GM23338 (cell line): ENCODE data around the gene MARCKS.

Experiments used
- CREB1 ChIP-seq: fragments of 250-450 bp; sonication (Bioruptor Pico); IDR thresholded peaks from 2 replicates; pipeline ENCODE4 v1.5.0; 2020; ENCODE audit warnings: low read depth, mild to moderate bottlenecking, moderate library complexity
- EZH2 ChIP-seq: fragments of 200-600 bp; sonication (generic); IDR thresholded peaks from one replicate; pipeline ENCODE4 v1.8.0; 2017; ENCODE audit warnings: antibody characterized with exemption, mild to moderate bottlenecking, low read depth; ENCODE audit not compliant: unreplicated experiment
- EZH2phosphoT487 ChIP-seq: fragments of 200-600 bp; sonication (generic); IDR thresholded peaks from one replicate; pipeline ENCODE4 v1.8.1; 2018; ENCODE audit warnings: antibody characterized with exemption; ENCODE audit not compliant: unreplicated experiment
- JUNB ChIP-seq: IDR thresholded peaks from one replicate; pipeline ENCODE4 v1.6.1; 2016; ENCODE audit warnings: antibody characterized with exemption; ENCODE audit not compliant: unreplicated experiment
- NANOG ChIP-seq: IDR thresholded peaks from 2 replicates; pipeline ENCODE4 v1.6.1; 2016; ENCODE audit warnings: antibody characterized with exemption, borderline replicate concordance
- POLR2AphosphoS5 ChIP-seq: IDR thresholded peaks from 2 replicates; pipeline ENCODE4 v1.6.1; 2016; ENCODE audit warnings: antibody characterized with exemption, low read depth
- STAT1 ChIP-seq: IDR thresholded peaks from one replicate; pipeline ENCODE4 v1.6.1; 2016; ENCODE audit warnings: antibody characterized with exemption; ENCODE audit not compliant: unreplicated experiment
- ZNF114 ChIP-seq: fragments of 250-450 bp; sonication (Bioruptor Pico); IDR thresholded peaks from 2 replicates; pipeline ENCODE4 v1.5.0; 2020; ENCODE audit warnings: mild to moderate bottlenecking, moderate library complexity
- ZNF331 ChIP-seq: fragments of 250-450 bp; sonication (Bioruptor Pico); IDR thresholded peaks from 2 replicates; pipeline ENCODE4 v1.5.0; 2020; ENCODE audit warnings: low read depth, mild to moderate bottlenecking, moderate library complexity
- TF ChIP-seq, protein P1 (sequence below), 2 experiments: fragments of 200-600 bp in 1 of 2; sonication (generic) in 1 of 2; conservative IDR thresholded peaks; 2 replicates each; pipeline versions ENCODE4 v1.5.1 to v1.6.1; 2016 to 2017; ENCODE audit warnings: antibody characterized with exemption in 2 of 2, low read depth in 2 of 2, mild to moderate bottlenecking in 2 of 2, moderate library complexity in 1 of 2
- TF ChIP-seq, protein P2 (sequence below): IDR thresholded peaks from one replicate; pipeline ENCODE4 v1.6.1; 2018; ENCODE audit warnings: antibody characterized with exemption; ENCODE audit not compliant: unreplicated experiment
- TF ChIP-seq, protein P3 (sequence below): IDR thresholded peaks from 2 replicates; pipeline ENCODE4 v1.6.1; 2016; ENCODE audit warnings: antibody characterized with exemption
- TF ChIP-seq, protein P4 (sequence below): fragments of 250-450 bp; sonication (Bioruptor Pico); IDR thresholded peaks from 2 replicates; pipeline ENCODE4 v1.5.0; 2020; ENCODE audit warnings: mild to moderate bottlenecking, moderate library complexity

- TF ChIP-seq, protein P1, sequence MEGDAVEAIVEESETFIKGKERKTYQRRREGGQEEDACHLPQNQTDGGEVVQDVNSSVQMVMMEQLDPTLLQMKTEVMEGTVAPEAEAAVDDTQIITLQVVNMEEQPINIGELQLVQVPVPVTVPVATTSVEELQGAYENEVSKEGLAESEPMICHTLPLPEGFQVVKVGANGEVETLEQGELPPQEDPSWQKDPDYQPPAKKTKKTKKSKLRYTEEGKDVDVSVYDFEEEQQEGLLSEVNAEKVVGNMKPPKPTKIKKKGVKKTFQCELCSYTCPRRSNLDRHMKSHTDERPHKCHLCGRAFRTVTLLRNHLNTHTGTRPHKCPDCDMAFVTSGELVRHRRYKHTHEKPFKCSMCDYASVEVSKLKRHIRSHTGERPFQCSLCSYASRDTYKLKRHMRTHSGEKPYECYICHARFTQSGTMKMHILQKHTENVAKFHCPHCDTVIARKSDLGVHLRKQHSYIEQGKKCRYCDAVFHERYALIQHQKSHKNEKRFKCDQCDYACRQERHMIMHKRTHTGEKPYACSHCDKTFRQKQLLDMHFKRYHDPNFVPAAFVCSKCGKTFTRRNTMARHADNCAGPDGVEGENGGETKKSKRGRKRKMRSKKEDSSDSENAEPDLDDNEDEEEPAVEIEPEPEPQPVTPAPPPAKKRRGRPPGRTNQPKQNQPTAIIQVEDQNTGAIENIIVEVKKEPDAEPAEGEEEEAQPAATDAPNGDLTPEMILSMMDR (conservative IDR thresholded peaks at IDR 0.05; ENCODE audit: low read depth in 2 of 2): no peak
- TF ChIP-seq POLR2AphosphoS5: no peak
- no peak for TF ChIP-seq EZH2
- TF ChIP-seq, protein P2, sequence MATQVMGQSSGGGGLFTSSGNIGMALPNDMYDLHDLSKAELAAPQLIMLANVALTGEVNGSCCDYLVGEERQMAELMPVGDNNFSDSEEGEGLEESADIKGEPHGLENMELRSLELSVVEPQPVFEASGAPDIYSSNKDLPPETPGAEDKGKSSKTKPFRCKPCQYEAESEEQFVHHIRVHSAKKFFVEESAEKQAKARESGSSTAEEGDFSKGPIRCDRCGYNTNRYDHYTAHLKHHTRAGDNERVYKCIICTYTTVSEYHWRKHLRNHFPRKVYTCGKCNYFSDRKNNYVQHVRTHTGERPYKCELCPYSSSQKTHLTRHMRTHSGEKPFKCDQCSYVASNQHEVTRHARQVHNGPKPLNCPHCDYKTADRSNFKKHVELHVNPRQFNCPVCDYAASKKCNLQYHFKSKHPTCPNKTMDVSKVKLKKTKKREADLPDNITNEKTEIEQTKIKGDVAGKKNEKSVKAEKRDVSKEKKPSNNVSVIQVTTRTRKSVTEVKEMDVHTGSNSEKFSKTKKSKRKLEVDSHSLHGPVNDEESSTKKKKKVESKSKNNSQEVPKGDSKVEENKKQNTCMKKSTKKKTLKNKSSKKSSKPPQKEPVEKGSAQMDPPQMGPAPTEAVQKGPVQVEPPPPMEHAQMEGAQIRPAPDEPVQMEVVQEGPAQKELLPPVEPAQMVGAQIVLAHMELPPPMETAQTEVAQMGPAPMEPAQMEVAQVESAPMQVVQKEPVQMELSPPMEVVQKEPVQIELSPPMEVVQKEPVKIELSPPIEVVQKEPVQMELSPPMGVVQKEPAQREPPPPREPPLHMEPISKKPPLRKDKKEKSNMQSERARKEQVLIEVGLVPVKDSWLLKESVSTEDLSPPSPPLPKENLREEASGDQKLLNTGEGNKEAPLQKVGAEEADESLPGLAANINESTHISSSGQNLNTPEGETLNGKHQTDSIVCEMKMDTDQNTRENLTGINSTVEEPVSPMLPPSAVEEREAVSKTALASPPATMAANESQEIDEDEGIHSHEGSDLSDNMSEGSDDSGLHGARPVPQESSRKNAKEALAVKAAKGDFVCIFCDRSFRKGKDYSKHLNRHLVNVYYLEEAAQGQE: no peak
- TF ChIP-seq NANOG: no peak
- TF ChIP-seq, protein P3, sequence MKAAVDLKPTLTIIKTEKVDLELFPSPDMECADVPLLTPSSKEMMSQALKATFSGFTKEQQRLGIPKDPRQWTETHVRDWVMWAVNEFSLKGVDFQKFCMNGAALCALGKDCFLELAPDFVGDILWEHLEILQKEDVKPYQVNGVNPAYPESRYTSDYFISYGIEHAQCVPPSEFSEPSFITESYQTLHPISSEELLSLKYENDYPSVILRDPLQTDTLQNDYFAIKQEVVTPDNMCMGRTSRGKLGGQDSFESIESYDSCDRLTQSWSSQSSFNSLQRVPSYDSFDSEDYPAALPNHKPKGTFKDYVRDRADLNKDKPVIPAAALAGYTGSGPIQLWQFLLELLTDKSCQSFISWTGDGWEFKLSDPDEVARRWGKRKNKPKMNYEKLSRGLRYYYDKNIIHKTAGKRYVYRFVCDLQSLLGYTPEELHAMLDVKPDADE: no peak
- no peak for TF ChIP-seq EZH2phosphoT487
- no peak for TF ChIP-seq JUNB
- no peak for TF ChIP-seq STAT1
- TF ChIP-seq CREB1 (CRISPR knock-in tag): no peak
- TF ChIP-seq ZNF114 (CRISPR knock-in tag): no peak
- no peak for TF ChIP-seq ZNF331 (CRISPR knock-in tag)
- TF ChIP-seq, protein P4, sequence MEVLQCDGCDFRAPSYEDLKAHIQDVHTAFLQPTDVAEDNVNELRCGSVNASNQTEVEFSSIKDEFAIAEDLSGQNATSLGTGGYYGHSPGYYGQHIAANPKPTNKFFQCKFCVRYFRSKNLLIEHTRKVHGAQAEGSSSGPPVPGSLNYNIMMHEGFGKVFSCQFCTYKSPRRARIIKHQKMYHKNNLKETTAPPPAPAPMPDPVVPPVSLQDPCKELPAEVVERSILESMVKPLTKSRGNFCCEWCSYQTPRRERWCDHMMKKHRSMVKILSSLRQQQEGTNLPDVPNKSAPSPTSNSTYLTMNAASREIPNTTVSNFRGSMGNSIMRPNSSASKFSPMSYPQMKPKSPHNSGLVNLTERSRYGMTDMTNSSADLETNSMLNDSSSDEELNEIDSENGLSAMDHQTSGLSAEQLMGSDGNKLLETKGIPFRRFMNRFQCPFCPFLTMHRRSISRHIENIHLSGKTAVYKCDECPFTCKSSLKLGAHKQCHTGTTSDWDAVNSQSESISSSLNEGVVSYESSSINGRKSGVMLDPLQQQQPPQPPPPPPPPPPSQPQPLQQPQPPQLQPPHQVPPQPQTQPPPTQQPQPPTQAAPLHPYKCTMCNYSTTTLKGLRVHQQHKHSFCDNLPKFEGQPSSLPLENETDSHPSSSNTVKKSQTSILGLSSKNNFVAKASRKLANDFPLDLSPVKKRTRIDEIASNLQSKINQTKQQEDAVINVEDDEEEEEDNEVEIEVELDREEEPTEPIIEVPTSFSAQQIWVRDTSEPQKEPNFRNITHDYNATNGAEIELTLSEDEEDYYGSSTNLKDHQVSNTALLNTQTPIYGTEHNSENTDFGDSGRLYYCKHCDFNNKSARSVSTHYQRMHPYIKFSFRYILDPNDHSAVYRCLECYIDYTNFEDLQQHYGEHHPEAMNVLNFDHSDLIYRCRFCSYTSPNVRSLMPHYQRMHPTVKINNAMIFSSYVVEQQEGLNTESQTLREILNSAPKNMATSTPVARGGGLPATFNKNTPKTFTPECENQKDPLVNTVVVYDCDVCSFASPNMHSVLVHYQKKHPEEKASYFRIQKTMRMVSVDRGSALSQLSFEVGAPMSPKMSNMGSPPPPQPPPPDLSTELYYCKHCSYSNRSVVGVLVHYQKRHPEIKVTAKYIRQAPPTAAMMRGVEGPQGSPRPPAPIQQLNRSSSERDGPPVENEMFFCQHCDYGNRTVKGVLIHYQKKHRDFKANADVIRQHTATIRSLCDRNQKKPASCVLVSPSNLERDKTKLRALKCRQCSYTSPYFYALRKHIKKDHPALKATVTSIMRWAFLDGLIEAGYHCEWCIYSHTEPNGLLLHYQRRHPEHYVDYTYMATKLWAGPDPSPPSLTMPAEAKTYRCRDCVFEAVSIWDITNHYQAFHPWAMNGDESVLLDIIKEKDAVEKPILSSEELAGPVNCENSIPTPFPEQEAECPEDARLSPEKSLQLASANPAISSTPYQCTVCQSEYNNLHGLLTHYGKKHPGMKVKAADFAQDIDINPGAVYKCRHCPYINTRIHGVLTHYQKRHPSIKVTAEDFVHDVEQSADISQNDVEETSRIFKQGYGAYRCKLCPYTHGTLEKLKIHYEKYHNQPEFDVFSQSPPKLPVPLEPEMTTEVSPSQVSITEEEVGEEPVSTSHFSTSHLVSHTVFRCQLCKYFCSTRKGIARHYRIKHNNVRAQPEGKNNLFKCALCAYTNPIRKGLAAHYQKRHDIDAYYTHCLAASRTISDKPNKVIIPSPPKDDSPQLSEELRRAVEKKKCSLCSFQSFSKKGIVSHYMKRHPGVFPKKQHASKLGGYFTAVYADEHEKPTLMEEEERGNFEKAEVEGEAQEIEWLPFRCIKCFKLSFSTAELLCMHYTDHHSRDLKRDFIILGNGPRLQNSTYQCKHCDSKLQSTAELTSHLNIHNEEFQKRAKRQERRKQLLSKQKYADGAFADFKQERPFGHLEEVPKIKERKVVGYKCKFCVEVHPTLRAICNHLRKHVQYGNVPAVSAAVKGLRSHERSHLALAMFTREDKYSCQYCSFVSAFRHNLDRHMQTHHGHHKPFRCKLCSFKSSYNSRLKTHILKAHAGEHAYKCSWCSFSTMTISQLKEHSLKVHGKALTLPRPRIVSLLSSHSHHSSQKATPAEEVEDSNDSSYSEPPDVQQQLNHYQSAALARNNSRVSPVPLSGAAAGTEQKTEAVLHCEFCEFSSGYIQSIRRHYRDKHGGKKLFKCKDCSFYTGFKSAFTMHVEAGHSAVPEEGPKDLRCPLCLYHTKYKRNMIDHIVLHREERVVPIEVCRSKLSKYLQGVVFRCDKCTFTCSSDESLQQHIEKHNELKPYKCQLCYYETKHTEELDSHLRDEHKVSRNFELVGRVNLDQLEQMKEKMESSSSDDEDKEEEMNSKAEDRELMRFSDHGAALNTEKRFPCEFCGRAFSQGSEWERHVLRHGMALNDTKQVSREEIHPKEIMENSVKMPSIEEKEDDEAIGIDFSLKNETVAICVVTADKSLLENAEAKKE (CRISPR knock-in tag): no peak
These were observed 23.6 kb upstream of the MARCKS start for GRCh38 chr6:113833537-113833936.
